GM13977 (cell line): ENCODE measurements around the gene CFAP157.

Experiments used
- DNase-seq: peaks from one replicate; pipeline ENCODE4 v3.0.0; 2012; ENCODE audit warnings: low spot score
- CTCF ChIP-seq: IDR thresholded peaks from 2 replicates; pipeline ENCODE4 v1.5.1; 2012; ENCODE audit warnings: mild to moderate bottlenecking, control low read depth; ENCODE audit not compliant: insufficient read depth; ENCODE audit errors: extremely low read depth, missing control alignments
- in situ Hi-C: fragments of 300-500 bp; cut with MboI; formaldehyde crosslinking; loops from one replicate; pipeline ENCODE4 v1.12.0; 2022; ENCODE audit warnings: low sequenced_read_pairs, low pct_unique_long_range_greater_than_20kb, mixed read lengths, inconsistent platforms; ENCODE audit not compliant: unreplicated experiment

Gene CFAP157

GRCh38 chr9:127714020-127714750 lies 7.4 kb downstream of the CFAP157 start:
- in situ Hi-C loops = no loop called here
- DNase-seq = no peak
- no peak for TF ChIP-seq CTCF

- DNase-seq = peak; percentile 58
- TF ChIP-seq CTCF = no peak
- in situ Hi-C loops = no loop called here
Observed at GRCh38 chr9:127714951-127715469, 8.2 kb downstream of the CFAP157 start.

GRCh38 chr9:127715470-127716337 lies 8.9 kb downstream of the CFAP157 start, which contains the start of the genes PTRH1 and TTC16:
PTRH1 (minus strand) TSS chr9:127715663; CDS start chr9:127715639, 24 bp downstream.
TTC16 (plus strand) TSS chr9:127716079; CDS start chr9:127716146, 67 bp downstream.
- in situ Hi-C loops = no loop called here
- no peak for TF ChIP-seq CTCF

GRCh38 chr9:127716412-127716811 lies 9.6 kb downstream of the CFAP157 start:
- in situ Hi-C loops = no loop called here
- no peak for DNase-seq
- no peak for TF ChIP-seq CTCF

More at GRCh38 chr9:127715470-127716337, 8.9 kb downstream of the CFAP157 start, which contains the start of the genes PTRH1 and TTC16:
- DNase-seq = peak; percentile 100

- no peak for DNase-seq
- in situ Hi-C loops = no loop called here
- no peak for TF ChIP-seq CTCF
Observed at GRCh38 chr9:127717766-127718165, 11.0 kb downstream of the CFAP157 start.
